GM23338 (cell line): ENCODE results near the gene DNMT1. TPM values are rescaled to one million over a fixed set of nuclear protein-coding genes. Genes with fewer than 3 reads are reported as not detected.

Experiments
- ATAC-seq: fragments of 200-7000 bp; cut with Tn5 transposase; 3 replicates; pipeline ENCODE4 v1.9.1; 2020
- DNase-seq: peaks from one replicate; pipeline ENCODE4 v3.0.0-alpha.2; 2015; ENCODE audit warnings: low spot score
- H2AFZ ChIP-seq: fragments of 200-600 bp; sonication (generic); 2 replicates; pipeline ENCODE4 v1.8.0; 2016; ENCODE audit warnings: antibody characterized with exemption, mild to moderate bottlenecking, moderate library complexity
- H3F3A ChIP-seq: fragments of 200-600 bp; sonication (generic); replicated peaks from 2 replicates; pipeline ENCODE4 v1.8.0; 2017; ENCODE audit warnings: antibody characterized with exemption, mixed run types, low read depth
- H3K27ac ChIP-seq: fragments of 200-600 bp; sonication (generic); 2 replicates; pipeline ENCODE4 v1.6.1; 2016; ENCODE audit warnings: low read depth
- H3K27me3 ChIP-seq: fragments of 200-600 bp; sonication (generic); 2 replicates; pipeline ENCODE4 v1.8.0; 2016; ENCODE audit warnings: mild to moderate bottlenecking, mixed run types, moderate library complexity; ENCODE audit not compliant: insufficient read depth
- H3K36me3 ChIP-seq: fragments of 200-600 bp; sonication (generic); 2 replicates; pipeline ENCODE4 v1.8.0; 2016; ENCODE audit warnings: mild to moderate bottlenecking; ENCODE audit not compliant: insufficient read depth
- H3K4me1 ChIP-seq: fragments of 200-600 bp; sonication (generic); 2 replicates; pipeline ENCODE4 v1.8.0; 2016; ENCODE audit warnings: mild to moderate bottlenecking, moderate library complexity; ENCODE audit not compliant: insufficient read depth
- H3K4me2 ChIP-seq: fragments of 200-600 bp; sonication (generic); 2 replicates; pipeline ENCODE4 v1.7.1; 2017; ENCODE audit warnings: mixed run types
- H3K4me3 ChIP-seq: fragments of 200-600 bp; sonication (generic); 2 replicates; pipeline ENCODE4 v1.6.1; 2016; ENCODE audit warnings: mixed run types
- H3K79me2 ChIP-seq: fragments of 200-600 bp; sonication (generic); replicated peaks from 2 replicates; pipeline ENCODE4 v1.8.0; 2017; ENCODE audit warnings: mild to moderate bottlenecking; ENCODE audit not compliant: insufficient read depth
- H3K9me2 ChIP-seq: fragments of 200-600 bp; sonication (generic); 2 replicates; pipeline ENCODE4 v1.8.0; 2017; ENCODE audit not compliant: insufficient read depth
- H4K20me1 ChIP-seq: fragments of 200-600 bp; sonication (generic); replicated peaks from 2 replicates; pipeline ENCODE4 v1.8.0; 2017; ENCODE audit warnings: mild to moderate bottlenecking; ENCODE audit not compliant: insufficient read depth
- H3K27ac Mint-ChIP-seq: 2 replicates; pipeline ENCODE4 v1.8.0; 2020; ENCODE audit warnings: inconsistent platforms, mild to moderate bottlenecking, moderate library complexity, mixed read lengths
- H3K27me3 Mint-ChIP-seq: 3 replicates; pipeline ENCODE4 v1.8.0; 2022; ENCODE audit warnings: low read depth, mild to moderate bottlenecking, moderate library complexity, mixed read lengths, inconsistent platforms; ENCODE audit not compliant: insufficient read depth, poor library complexity
- H3K36me3 Mint-ChIP-seq: 3 replicates; pipeline ENCODE4 v1.8.0; 2021; ENCODE audit warnings: low read depth, mild to moderate bottlenecking, inconsistent platforms, moderate library complexity, mixed read lengths
- H3K4me1 Mint-ChIP-seq: 3 replicates; pipeline ENCODE4 v1.8.0; 2020; ENCODE audit warnings: mild to moderate bottlenecking, inconsistent platforms, mixed read lengths
- H3K4me3 Mint-ChIP-seq: 3 replicates; pipeline ENCODE4 v1.8.0; 2021; ENCODE audit warnings: moderate library complexity, mild to moderate bottlenecking, inconsistent platforms, mixed read lengths
- H3K9me3 Mint-ChIP-seq: 3 replicates; pipeline ENCODE4 v1.8.0; 2020; ENCODE audit warnings: moderate library complexity, mild to moderate bottlenecking, inconsistent platforms, mixed read lengths
- CTCF ChIP-seq, 2 experiments: fragments of 200-600 bp in 1 of 2; sonication (generic) in 1 of 2; conservative IDR thresholded peaks; 2 replicates each; pipeline versions ENCODE4 v1.5.1 to v1.6.1; 2016 to 2017; ENCODE audit warnings: antibody characterized with exemption in 2 of 2, low read depth in 2 of 2, mild to moderate bottlenecking in 2 of 2, moderate library complexity in 1 of 2
- EZH2 ChIP-seq: fragments of 200-600 bp; sonication (generic); IDR thresholded peaks from one replicate; pipeline ENCODE4 v1.8.0; 2017; ENCODE audit warnings: antibody characterized with exemption, mild to moderate bottlenecking, low read depth; ENCODE audit not compliant: unreplicated experiment
- EZH2phosphoT487 ChIP-seq: fragments of 200-600 bp; sonication (generic); IDR thresholded peaks from one replicate; pipeline ENCODE4 v1.8.1; 2018; ENCODE audit warnings: antibody characterized with exemption; ENCODE audit not compliant: unreplicated experiment
- POLR2AphosphoS5 ChIP-seq: IDR thresholded peaks from 2 replicates; pipeline ENCODE4 v1.6.1; 2016; ENCODE audit warnings: antibody characterized with exemption, low read depth
- ZNF114 ChIP-seq: fragments of 250-450 bp; sonication (Bioruptor Pico); IDR thresholded peaks from 2 replicates; pipeline ENCODE4 v1.5.0; 2020; ENCODE audit warnings: mild to moderate bottlenecking, moderate library complexity
- ZNF331 ChIP-seq: fragments of 250-450 bp; sonication (Bioruptor Pico); IDR thresholded peaks from 2 replicates; pipeline ENCODE4 v1.5.0; 2020; ENCODE audit warnings: low read depth, mild to moderate bottlenecking, moderate library complexity
- polyA plus RNA-seq: library from polyadenylated mRNA; unstranded; fragments of >200 nt; fragmentation: Nextera tagmentation; extraction: Ambion mirVana; gene quantifications from 2 replicates; pipeline ENCODE4 v1.2.1, GENCODE V29; 2016
- total RNA-seq: library from RNA; depleted of rRNA; stranded (reverse); fragments of >200 nt; shearing (Covaris generic); gene quantifications from 2 replicates; pipeline ENCODE4 v1.2.3, GENCODE V29; 2014
- TF ChIP-seq, protein P1 (sequence below): fragments of 250-450 bp; sonication (Bioruptor Pico); IDR thresholded peaks from 2 replicates; pipeline ENCODE4 v1.5.0; 2020; ENCODE audit warnings: mild to moderate bottlenecking, moderate library complexity

The DNMT1 gene
- total and polyA plus RNA-seq, 2 experiments from 2014 or later, result 238 to 589 TPM

DNA sequence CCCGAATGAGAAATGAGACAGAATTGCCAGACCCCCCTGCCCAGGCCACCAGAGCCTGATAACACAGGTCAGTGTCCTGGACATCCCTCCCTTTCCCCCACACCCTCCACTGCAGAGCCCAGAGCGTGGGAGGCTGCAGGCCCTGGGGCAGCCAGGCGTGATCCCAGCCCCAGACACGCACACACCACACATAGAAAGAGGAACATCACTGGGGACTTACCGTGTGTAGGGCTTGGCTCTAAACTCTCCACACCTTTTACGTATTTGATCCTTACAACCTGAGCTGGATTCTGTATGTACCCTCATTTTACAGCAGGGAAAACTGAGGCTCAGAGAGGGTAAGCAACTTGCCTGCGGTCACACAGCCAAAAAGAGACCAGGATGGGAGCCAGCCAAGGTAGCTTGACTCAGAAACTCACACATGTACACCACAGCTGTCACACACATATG, 91.9 kb downstream of the DNMT1 start (continued):
- TF ChIP-seq, protein P1, sequence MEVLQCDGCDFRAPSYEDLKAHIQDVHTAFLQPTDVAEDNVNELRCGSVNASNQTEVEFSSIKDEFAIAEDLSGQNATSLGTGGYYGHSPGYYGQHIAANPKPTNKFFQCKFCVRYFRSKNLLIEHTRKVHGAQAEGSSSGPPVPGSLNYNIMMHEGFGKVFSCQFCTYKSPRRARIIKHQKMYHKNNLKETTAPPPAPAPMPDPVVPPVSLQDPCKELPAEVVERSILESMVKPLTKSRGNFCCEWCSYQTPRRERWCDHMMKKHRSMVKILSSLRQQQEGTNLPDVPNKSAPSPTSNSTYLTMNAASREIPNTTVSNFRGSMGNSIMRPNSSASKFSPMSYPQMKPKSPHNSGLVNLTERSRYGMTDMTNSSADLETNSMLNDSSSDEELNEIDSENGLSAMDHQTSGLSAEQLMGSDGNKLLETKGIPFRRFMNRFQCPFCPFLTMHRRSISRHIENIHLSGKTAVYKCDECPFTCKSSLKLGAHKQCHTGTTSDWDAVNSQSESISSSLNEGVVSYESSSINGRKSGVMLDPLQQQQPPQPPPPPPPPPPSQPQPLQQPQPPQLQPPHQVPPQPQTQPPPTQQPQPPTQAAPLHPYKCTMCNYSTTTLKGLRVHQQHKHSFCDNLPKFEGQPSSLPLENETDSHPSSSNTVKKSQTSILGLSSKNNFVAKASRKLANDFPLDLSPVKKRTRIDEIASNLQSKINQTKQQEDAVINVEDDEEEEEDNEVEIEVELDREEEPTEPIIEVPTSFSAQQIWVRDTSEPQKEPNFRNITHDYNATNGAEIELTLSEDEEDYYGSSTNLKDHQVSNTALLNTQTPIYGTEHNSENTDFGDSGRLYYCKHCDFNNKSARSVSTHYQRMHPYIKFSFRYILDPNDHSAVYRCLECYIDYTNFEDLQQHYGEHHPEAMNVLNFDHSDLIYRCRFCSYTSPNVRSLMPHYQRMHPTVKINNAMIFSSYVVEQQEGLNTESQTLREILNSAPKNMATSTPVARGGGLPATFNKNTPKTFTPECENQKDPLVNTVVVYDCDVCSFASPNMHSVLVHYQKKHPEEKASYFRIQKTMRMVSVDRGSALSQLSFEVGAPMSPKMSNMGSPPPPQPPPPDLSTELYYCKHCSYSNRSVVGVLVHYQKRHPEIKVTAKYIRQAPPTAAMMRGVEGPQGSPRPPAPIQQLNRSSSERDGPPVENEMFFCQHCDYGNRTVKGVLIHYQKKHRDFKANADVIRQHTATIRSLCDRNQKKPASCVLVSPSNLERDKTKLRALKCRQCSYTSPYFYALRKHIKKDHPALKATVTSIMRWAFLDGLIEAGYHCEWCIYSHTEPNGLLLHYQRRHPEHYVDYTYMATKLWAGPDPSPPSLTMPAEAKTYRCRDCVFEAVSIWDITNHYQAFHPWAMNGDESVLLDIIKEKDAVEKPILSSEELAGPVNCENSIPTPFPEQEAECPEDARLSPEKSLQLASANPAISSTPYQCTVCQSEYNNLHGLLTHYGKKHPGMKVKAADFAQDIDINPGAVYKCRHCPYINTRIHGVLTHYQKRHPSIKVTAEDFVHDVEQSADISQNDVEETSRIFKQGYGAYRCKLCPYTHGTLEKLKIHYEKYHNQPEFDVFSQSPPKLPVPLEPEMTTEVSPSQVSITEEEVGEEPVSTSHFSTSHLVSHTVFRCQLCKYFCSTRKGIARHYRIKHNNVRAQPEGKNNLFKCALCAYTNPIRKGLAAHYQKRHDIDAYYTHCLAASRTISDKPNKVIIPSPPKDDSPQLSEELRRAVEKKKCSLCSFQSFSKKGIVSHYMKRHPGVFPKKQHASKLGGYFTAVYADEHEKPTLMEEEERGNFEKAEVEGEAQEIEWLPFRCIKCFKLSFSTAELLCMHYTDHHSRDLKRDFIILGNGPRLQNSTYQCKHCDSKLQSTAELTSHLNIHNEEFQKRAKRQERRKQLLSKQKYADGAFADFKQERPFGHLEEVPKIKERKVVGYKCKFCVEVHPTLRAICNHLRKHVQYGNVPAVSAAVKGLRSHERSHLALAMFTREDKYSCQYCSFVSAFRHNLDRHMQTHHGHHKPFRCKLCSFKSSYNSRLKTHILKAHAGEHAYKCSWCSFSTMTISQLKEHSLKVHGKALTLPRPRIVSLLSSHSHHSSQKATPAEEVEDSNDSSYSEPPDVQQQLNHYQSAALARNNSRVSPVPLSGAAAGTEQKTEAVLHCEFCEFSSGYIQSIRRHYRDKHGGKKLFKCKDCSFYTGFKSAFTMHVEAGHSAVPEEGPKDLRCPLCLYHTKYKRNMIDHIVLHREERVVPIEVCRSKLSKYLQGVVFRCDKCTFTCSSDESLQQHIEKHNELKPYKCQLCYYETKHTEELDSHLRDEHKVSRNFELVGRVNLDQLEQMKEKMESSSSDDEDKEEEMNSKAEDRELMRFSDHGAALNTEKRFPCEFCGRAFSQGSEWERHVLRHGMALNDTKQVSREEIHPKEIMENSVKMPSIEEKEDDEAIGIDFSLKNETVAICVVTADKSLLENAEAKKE (CRISPR knock-in tag), result no peak

GRCh38 chr19:10100163-10100785, 94.5 kb downstream of the DNMT1 start:
- DNase-seq (no peak), ATAC-seq (no peak)
- H4K20me1 ChIP-seq, result no peaks in the 10 kb centered on the region
- peaks cover 2% of the 10 kb centered on the region; the same call in 2 of the 3 replicates for H3K4me1 Mint-ChIP-seq
- no peak overlapping the region for H3K27ac ChIP-seq
- H3K4me3 ChIP-seq, result no peak overlapping the region
- H3K36me3 Mint-ChIP-seq, result no peaks in the 10 kb centered on the region
- no peak overlapping the region for H3K27ac Mint-ChIP-seq
- H3K9me3 Mint-ChIP-seq, result no peaks in the 10 kb centered on the region
- peaks cover 18% of the 10 kb centered on the region for H3K27me3 ChIP-seq
- peaks cover 5% of the 10 kb centered on the region for H3F3A ChIP-seq
- H3K4me3 Mint-ChIP-seq, result no peak overlapping the region
- no peaks in the 10 kb centered on the region for H3K9me2 ChIP-seq
- peaks cover 28% of the 10 kb centered on the region for H3K27me3 Mint-ChIP-seq
- no peaks in the 10 kb centered on the region; the same call in 1 of the 2 replicates for H3K4me1 ChIP-seq
- H3K36me3 ChIP-seq, result no peaks in the 10 kb centered on the region
- H2AFZ ChIP-seq, result no peak overlapping the region
- H3K79me2 ChIP-seq, result no peaks in the 10 kb centered on the region
- no peak for TF ChIP-seq EZH2
- no peak for TF ChIP-seq POLR2AphosphoS5
- no peak for TF ChIP-seq CTCF (conservative IDR thresholded peaks at IDR 0.05; ENCODE audit: low read depth in 2 of 2)
- no peak for TF ChIP-seq ZNF331 (CRISPR knock-in tag)
- TF ChIP-seq ZNF114 (CRISPR knock-in tag), result no peak
- TF ChIP-seq EZH2phosphoT487, result no peak
- no peak overlapping the region for H3K4me2 ChIP-seq
